Activated CD8-positive, alpha-beta memory T cell treated with anti-CD3 and anti-CD28 coated beads for 4 hours (primary cell): ENCODE data around the gene FBXW5.

Experiments used
- DNase-seq, 2 donors: peaks; one replicate each; pipeline ENCODE4 v3.0.0-alpha.2; 2020; ENCODE audit warnings: low read depth in 2 of 2

Gene FBXW5

GRCh38 chr9:136961279-136962065, 16.9 kb upstream of the FBXW5 start:
- no peak for DNase-seq

GRCh38 chr9:136960938-136961275, 16.4 kb upstream of the FBXW5 start:
- no peak for DNase-seq

GRCh38 chr9:136960212-136960937, 15.8 kb upstream of the FBXW5 start:
- DNase-seq, result no peak

GRCh38 chr9:136958898-136959850, 14.6 kb upstream of the FBXW5 start:
- DNase-seq, result no peak

GRCh38 chr9:136958473-136958872, 13.9 kb upstream of the FBXW5 start:
- no peak for DNase-seq

- no peak for DNase-seq
Observed at GRCh38 chr9:136957901-136958300, 13.4 kb upstream of the FBXW5 start.

- DNase-seq, result no peak
Observed at GRCh38 chr9:136957461-136957860, 12.9 kb upstream of the FBXW5 start.

- DNase-seq, result no peak
Observed at GRCh38 chr9:136956604-136957003, 12.1 kb upstream of the FBXW5 start.

- no peak for DNase-seq
Observed at GRCh38 chr9:136955943-136956335, 11.4 kb upstream of the FBXW5 start.

GRCh38 chr9:136955202-136955942, 10.8 kb upstream of the FBXW5 start:
- DNase-seq, result no peak

- no peak for DNase-seq
Observed at GRCh38 chr9:136954270-136955083, 9.9 kb upstream of the FBXW5 start.

- no peak for DNase-seq
Observed at GRCh38 chr9:136953771-136954269, 9.3 kb upstream of the FBXW5 start.

- DNase-seq, result no peak
Observed at GRCh38 chr9:136952876-136953770, 8.6 kb upstream of the FBXW5 start.

- DNase-seq, result no peak
Observed at GRCh38 chr9:136952321-136952850, 7.8 kb upstream of the FBXW5 start.

- no peak for DNase-seq
Observed at GRCh38 chr9:136951541-136952320, 7.2 kb upstream of the FBXW5 start, which contains the start of gene LCN12. TSS of gene LCN12 (plus strand) at chr9:136952273. CDS start at chr9:136952328, 55 bp downstream.

GRCh38 chr9:136950656-136951276, 6.2 kb upstream of the FBXW5 start:
- DNase-seq, result no peak

GRCh38 chr9:136949817-136950655, 5.5 kb upstream of the FBXW5 start:
- peak; percentile 93 to 94 for DNase-seq
